IPS-20b (cell line): Measurements from ENCODE around the gene GALNS.
"Not testable (repeated sequence)": the region's sequence is repeated elsewhere in the genome, so short reads cannot be mapped to it uniquely, and the experiment has no call there.

Source experiments
- H3K27ac ChIP-seq: one replicate; pipeline ENCODE4 v1.5.1; 2013; ENCODE audit warnings: low read length
- H3K27me3 ChIP-seq: 2 replicates; pipeline ENCODE4 v1.6.1; 2013; ENCODE audit warnings: mild to moderate bottlenecking, low read length, inconsistent platforms; ENCODE audit not compliant: insufficient read depth
- H3K36me3 ChIP-seq: 2 replicates; pipeline ENCODE4 v1.6.1; 2013; ENCODE audit warnings: low read depth, mild to moderate bottlenecking, inconsistent platforms, low read length, moderate library complexity; ENCODE audit not compliant: insufficient read depth
- H3K4me1 ChIP-seq: 2 replicates; pipeline ENCODE4 v1.6.1; 2013; ENCODE audit warnings: mild to moderate bottlenecking, control low read depth, inconsistent platforms, low read length, moderate library complexity; ENCODE audit not compliant: insufficient read depth
- H3K4me3 ChIP-seq: 2 replicates; pipeline ENCODE4 v1.5.1; 2013; ENCODE audit warnings: mild to moderate bottlenecking, low read length, inconsistent platforms
- H3K9ac ChIP-seq: 2 replicates; pipeline ENCODE4 v1.6.1; 2013; ENCODE audit warnings: low read depth, mild to moderate bottlenecking, inconsistent platforms, low read length, moderate library complexity
- H3K9me3 ChIP-seq: 2 replicates; pipeline ENCODE4 v1.6.1; 2013; ENCODE audit warnings: mild to moderate bottlenecking, low read depth, low read length, inconsistent platforms; ENCODE audit not compliant: insufficient read depth

GALNS gene

GRCh38 chr16:88799569-88800276 is 57.0 kb downstream of the GALNS start:
- peaks cover 1% of the 10 kb centered on the region for H3K36me3 ChIP-seq
- no peak overlapping the region for H3K4me3 ChIP-seq
- H3K9ac ChIP-seq: no peak overlapping the region
- no peaks in the 10 kb centered on the region for H3K9me3 ChIP-seq
- no peak overlapping the region for H3K27ac ChIP-seq
- H3K4me1 ChIP-seq: peaks cover 2% of the 10 kb centered on the region; the same call in 1 of the 2 replicates
- no peaks in the 10 kb centered on the region for H3K27me3 ChIP-seq

DNA sequence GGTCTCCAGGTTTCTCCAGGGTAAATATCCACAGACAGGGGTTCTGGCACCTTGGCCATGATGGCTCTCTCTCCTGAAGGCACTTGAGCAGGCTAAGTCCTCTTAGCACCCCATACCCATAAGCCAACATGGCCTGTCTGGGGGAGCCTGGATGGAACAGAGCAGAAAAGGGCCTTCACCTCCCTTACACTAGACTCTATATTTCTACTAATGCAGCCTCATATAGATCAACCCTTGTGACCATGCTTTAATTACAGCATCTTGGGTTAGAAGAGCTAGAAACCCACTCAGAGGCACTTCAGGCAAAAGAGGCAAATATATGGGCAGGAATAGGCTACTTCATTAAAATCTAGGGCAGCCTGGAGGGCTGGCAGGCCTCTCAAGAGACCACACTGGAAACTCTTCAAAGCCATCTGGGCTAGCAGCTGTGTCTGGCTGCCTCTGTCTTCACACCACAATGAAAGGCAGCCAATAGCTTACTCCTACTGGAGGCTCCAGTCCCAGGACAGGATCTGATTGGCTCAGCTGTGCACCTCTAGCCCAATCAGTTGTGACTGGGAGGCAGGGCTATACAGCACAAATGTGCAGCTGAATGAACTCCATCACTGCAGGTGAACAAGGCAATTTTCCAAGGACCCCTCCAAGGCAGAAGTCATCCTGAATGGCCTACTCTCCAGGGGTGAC is 57.8 kb downstream of the GALNS start:
- Histone ChIP-seq H3K4me1 (no peaks in the 10 kb centered on the region), H3K9me3 (no peaks in the 10 kb centered on the region), H3K27me3 (no peaks in the 10 kb centered on the region), H3K36me3 (no peaks in the 10 kb centered on the region), H3K9ac (no peak overlapping the region), H3K27ac (no peak overlapping the region), H3K4me3 (no peak overlapping the region)

DNA sequence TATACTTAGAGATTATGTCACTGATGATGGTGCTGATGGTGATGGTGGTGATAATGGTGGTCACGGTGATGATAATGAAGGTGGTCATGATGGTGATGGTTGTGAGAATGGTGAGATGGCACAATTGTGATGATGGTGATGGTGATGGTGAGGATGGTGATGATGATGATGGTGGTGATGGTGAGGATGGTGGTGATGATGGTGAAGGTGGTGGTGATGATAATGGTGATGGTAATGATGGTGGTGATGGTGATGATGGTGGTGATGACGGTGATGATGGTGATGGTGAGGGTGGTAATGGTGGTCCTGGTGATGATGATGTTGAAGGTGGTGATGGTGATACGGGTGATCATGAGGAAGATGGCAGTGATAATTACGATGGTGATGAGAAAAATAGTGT is 58.7 kb downstream of the GALNS start:
- H3K9me3 ChIP-seq: no peaks in the 10 kb centered on the region

GRCh38 chr16:88796278-88796677 is 60.5 kb downstream of the GALNS start:
- H3K36me3 ChIP-seq: no peaks in the 10 kb centered on the region
- no peaks in the 10 kb centered on the region for H3K9me3 ChIP-seq
- H3K27ac ChIP-seq: no peak overlapping the region
- H3K4me3 ChIP-seq: no peak overlapping the region
- H3K9ac ChIP-seq: no peak overlapping the region
- peaks cover 4% of the 10 kb centered on the region; the same call in 1 of the 2 replicates for H3K27me3 ChIP-seq
- no peaks in the 10 kb centered on the region for H3K4me1 ChIP-seq

More for the DNA sequence above, 58.7 kb downstream of the GALNS start:
- H3K9ac ChIP-seq: no peak overlapping the region
- H3K27me3 ChIP-seq: no peaks in the 10 kb centered on the region
- H3K36me3 ChIP-seq: no peaks in the 10 kb centered on the region
- no peak overlapping the region for H3K27ac ChIP-seq
- H3K4me1 ChIP-seq: no peaks in the 10 kb centered on the region
- H3K4me3 ChIP-seq: no peak overlapping the region

GRCh38 chr16:88793251-88793954 is 63.3 kb downstream of the GALNS start:
- Histone ChIP-seq H3K4me1 (no peaks in the 10 kb centered on the region), H3K9ac (no peak overlapping the region), H3K9me3 (no peaks in the 10 kb centered on the region), H3K36me3 (no peaks in the 10 kb centered on the region), H3K27ac (no peak overlapping the region), H3K4me3 (no peak overlapping the region), H3K27me3 (peaks cover 4% of the 10 kb centered on the region; the same call in 1 of the 2 replicates)

GRCh38 chr16:88792668-88793250 is 64.0 kb downstream of the GALNS start:
- H3K27me3 ChIP-seq: peaks cover 4% of the 10 kb centered on the region; the same call in 1 of the 2 replicates
- H3K9me3 ChIP-seq: no peaks in the 10 kb centered on the region
- H3K4me3 ChIP-seq: no peak overlapping the region

DNA sequence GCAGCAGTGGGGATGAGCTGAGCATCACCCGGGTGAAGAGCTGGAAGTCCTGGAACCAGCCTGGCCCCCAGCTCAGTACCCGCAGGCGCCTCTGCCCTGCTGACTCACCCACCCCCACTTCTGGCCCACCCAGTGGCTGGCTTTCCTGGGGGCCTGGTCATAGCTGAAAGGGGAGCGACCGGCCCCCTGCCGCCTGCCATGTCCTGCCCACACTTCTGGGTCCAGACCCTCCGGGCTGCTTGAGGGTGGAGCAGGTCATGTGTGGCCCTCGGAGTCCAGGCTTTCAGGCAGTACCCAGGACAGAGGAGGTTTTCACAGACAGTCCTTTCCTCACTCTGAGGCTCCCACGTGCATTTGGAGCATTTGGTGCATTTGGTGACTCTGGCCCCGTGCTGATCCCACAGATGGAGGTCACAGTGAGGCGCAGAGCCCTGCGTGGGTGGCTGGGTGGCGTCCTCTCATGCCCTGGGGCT is 64.6 kb downstream of the GALNS start:
- H3K9me3 ChIP-seq: no peaks in the 10 kb centered on the region
- no peaks in the 10 kb centered on the region for H3K36me3 ChIP-seq
- H3K27ac ChIP-seq: no peak overlapping the region
- H3K9ac ChIP-seq: no peak overlapping the region
- no peaks in the 10 kb centered on the region for H3K4me1 ChIP-seq
- H3K27me3 ChIP-seq: peaks cover 10% of the 10 kb centered on the region; the same call in 1 of the 2 replicates
- no peak overlapping the region for H3K4me3 ChIP-seq

More at GRCh38 chr16:88792668-88793250, 64.0 kb downstream of the GALNS start:
- Histone ChIP-seq H3K27ac (no peak overlapping the region), H3K36me3 (no peaks in the 10 kb centered on the region), H3K9ac (no peak overlapping the region), H3K4me1 (no peaks in the 10 kb centered on the region)

DNA sequence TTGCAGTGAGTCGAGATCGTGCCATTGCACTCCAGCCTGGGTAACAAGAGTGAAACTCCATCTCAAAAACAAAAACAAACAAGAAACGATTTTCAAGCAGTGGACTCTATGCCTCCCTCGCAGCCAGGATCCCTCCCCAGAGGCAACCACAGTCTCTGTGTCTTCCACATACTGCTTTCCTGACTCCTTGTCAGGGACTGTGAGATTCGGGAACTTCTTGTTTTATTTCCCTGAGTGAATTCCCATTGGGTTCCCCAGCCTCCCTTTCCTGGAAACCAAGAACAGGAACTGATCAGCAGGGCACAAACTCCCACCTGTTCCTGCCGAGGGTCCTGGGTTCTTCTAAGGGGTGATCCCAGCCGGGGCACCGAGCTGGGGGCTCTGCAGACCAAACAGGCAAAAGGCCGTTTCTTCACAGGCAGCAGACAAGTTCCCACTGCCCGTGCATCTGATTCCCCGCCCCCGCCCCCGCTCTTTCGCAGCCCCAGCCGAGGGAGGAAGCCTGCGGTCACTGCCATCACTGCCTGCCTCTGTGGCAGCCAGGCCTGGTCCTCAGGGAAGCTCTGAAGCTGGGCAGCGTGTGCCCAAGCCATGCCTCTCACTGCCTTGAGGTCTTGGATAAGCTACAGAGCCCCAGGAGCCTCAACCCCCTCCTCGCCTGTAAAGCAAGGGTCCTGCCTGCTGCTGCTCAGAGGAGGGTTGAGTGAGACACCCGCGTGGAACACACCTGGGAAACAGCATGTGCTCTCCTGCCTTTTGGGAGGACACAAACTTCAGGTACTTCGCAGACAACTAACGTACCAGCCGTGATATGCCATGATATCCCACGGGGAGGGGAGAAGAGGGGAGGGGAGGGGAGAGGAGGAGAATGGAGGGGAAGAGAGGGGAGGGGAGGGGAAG is 66.2 kb downstream of the GALNS start:
- Histone ChIP-seq H3K36me3 (no peaks in the 10 kb centered on the region), H3K27ac (no peak overlapping the region), H3K9ac (no peak overlapping the region), H3K4me1 (no peaks in the 10 kb centered on the region), H3K9me3 (no peaks in the 10 kb centered on the region), H3K27me3 (peaks cover 17% of the 10 kb centered on the region), H3K4me3 (no peak overlapping the region)

DNA sequence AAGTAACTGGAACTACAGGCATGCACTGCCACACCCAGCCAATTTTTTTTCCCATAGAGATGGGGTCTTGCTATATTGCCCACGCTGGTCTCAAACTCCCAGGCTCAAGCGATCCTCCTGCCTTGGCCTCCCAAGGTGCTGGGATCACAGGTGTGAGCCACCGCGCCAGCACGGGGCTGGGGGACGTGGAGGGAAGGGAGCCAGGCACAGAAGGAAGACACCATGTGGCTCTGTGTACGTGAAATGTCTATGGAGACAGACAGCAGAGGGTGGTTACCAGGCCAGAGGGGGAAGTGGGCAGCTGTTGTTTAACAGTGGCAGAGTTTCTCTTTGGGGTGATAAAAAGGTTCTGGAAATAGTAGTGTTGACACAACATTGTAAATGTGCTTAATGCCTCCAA is 67.2 kb downstream of the GALNS start:
- H3K9ac ChIP-seq: no peak overlapping the region
- no peak overlapping the region for H3K27ac ChIP-seq
- H3K4me3 ChIP-seq: no peak overlapping the region
- no peaks in the 10 kb centered on the region for H3K36me3 ChIP-seq
- peaks cover 21% of the 10 kb centered on the region for H3K27me3 ChIP-seq
- no peaks in the 10 kb centered on the region for H3K9me3 ChIP-seq
- H3K4me1 ChIP-seq: no peaks in the 10 kb centered on the region

- not testable (repeated sequence) for H3K27ac ChIP-seq, H3K4me1 ChIP-seq, H3K9me3 ChIP-seq, H3K9ac ChIP-seq, H3K36me3 ChIP-seq, H3K4me3 ChIP-seq
- H3K27me3 ChIP-seq: peaks cover 28% of the 10 kb centered on the region
Observed at GRCh38 chr16:88788749-88789148, 68.0 kb downstream of the GALNS start.
